Smooth muscle cell (in vitro differentiated cells): ENCODE data around the gene VPS37C. TPM values are rescaled to one million over a fixed set of nuclear protein-coding genes. Genes with fewer than 3 reads are reported as not detected.

Experiments
- DNase-seq: peaks from one replicate; lab custom pipeline; 2025; ENCODE audit not compliant: unreplicated experiment; lab: John Stamatoyannopoulos, UW
- H2AFZ ChIP-seq: fragments of 200-600 bp; sonication (generic); 2 replicates; pipeline ENCODE4 v1.6.0; 2016; ENCODE audit warnings: antibody characterized with exemption, low read depth, mild to moderate bottlenecking
- H3F3A ChIP-seq: fragments of 200-600 bp; sonication (generic); 2 replicates; pipeline ENCODE4 v1.6.0; 2017; ENCODE audit warnings: antibody characterized with exemption, low read depth
- H3K27ac ChIP-seq: fragments of 200-600 bp; sonication (generic); 2 replicates; pipeline ENCODE4 v1.5.1; 2016; ENCODE audit warnings: low read depth, mild to moderate bottlenecking
- H3K27me3 ChIP-seq: fragments of 200-600 bp; sonication (generic); 2 replicates; pipeline ENCODE4 v1.6.1; 2016; ENCODE audit warnings: low read depth, mild to moderate bottlenecking
- H3K36me3 ChIP-seq: fragments of 200-600 bp; sonication (generic); 2 replicates; pipeline ENCODE4 v1.5.1; 2016; ENCODE audit warnings: low read depth
- H3K4me1 ChIP-seq: fragments of 200-600 bp; sonication (generic); 2 replicates; pipeline ENCODE4 v1.5.1; 2016; ENCODE audit warnings: low read depth
- H3K4me2 ChIP-seq: fragments of 200-600 bp; sonication (generic); 2 replicates; pipeline ENCODE4 v1.6.0; 2016; ENCODE audit warnings: mild to moderate bottlenecking
- H3K4me3 ChIP-seq: fragments of 200-600 bp; sonication (generic); 2 replicates; pipeline ENCODE4 v1.5.1; 2016; ENCODE audit warnings: mild to moderate bottlenecking
- H3K79me2 ChIP-seq: fragments of 200-600 bp; sonication (generic); 2 replicates; pipeline ENCODE4 v1.6.0; 2016; ENCODE audit warnings: low read depth, mild to moderate bottlenecking
- H3K9ac ChIP-seq: fragments of 200-600 bp; sonication (generic); 2 replicates; pipeline ENCODE4 v1.6.0; 2016; ENCODE audit warnings: low read depth
- H3K9me3 ChIP-seq: fragments of 200-600 bp; sonication (generic); replicated peaks from 2 replicates; pipeline ENCODE4 v1.5.1; 2016; ENCODE audit warnings: low read depth
- H4K20me1 ChIP-seq: fragments of 200-600 bp; sonication (generic); 2 replicates; pipeline ENCODE4 v1.6.0; 2016; ENCODE audit warnings: low read depth
- WGBS: methylation state at CpG from one replicate; pipeline ENCODE4 v1.1.7; 2016; ENCODE audit warnings: low lambda C conversion rate; 5-methylcytosine and 5-hydroxymethylcytosine counted together
- polyA plus RNA-seq: library from polyadenylated mRNA; unstranded; fragments of >200 nt; fragmentation: Nextera tagmentation; extraction: Ambion mirVana; gene quantifications from 2 replicates; pipeline ENCODE4 v1.2.1, GENCODE V29; 2016
- total RNA-seq: library from RNA; depleted of rRNA; stranded (reverse); fragments of >200 nt; gene quantifications from 2 replicates; pipeline ENCODE4 v1.2.3, GENCODE V29; 2014
- TF ChIP-seq, protein P1 (sequence below): fragments of 200-600 bp; sonication (generic); IDR thresholded peaks from 2 replicates; pipeline ENCODE4 v1.5.1; 2017; ENCODE audit warnings: borderline replicate concordance, mild to moderate bottlenecking, antibody characterized with exemption; ENCODE audit not compliant: insufficient read depth, poor library complexity, severe bottlenecking

Gene VPS37C
- total and polyA plus RNA-seq, 2 experiments from 2014 or later = 8.8 to 15.4 TPM

DNA sequence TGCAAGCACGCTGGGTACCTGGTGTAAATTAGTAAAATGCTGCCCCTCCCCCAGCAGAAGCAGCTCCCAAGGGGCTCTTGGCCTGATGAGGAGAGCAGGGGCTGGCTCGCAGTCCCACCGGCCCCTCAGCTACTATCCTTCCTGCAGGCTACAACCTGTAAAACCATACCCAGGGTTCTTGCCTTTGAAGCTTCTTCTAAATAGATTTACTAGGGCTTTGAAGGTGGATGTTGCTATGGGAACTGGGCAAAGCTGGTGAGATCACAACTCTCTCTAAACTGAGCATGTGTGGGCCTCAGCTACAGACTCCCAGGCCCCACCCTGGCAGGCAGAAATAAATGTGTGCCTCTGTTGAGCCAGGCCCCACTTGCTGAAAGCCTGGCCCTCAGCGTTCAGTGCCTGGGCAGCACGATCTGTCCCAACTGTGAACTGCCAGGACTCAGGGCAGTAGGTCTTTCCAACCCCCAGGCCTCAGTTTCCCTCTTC is 40.5 kb downstream of the VPS37C start:
- no peak overlapping the region for H3K4me2 ChIP-seq
- H3K79me2 ChIP-seq = no peaks in the 10 kb centered on the region
- no peaks in the 10 kb centered on the region for H4K20me1 ChIP-seq
- H3K27ac ChIP-seq = no peak overlapping the region
- TF ChIP-seq, protein P1, sequence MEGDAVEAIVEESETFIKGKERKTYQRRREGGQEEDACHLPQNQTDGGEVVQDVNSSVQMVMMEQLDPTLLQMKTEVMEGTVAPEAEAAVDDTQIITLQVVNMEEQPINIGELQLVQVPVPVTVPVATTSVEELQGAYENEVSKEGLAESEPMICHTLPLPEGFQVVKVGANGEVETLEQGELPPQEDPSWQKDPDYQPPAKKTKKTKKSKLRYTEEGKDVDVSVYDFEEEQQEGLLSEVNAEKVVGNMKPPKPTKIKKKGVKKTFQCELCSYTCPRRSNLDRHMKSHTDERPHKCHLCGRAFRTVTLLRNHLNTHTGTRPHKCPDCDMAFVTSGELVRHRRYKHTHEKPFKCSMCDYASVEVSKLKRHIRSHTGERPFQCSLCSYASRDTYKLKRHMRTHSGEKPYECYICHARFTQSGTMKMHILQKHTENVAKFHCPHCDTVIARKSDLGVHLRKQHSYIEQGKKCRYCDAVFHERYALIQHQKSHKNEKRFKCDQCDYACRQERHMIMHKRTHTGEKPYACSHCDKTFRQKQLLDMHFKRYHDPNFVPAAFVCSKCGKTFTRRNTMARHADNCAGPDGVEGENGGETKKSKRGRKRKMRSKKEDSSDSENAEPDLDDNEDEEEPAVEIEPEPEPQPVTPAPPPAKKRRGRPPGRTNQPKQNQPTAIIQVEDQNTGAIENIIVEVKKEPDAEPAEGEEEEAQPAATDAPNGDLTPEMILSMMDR = no peak
- H3K9ac ChIP-seq = no peak overlapping the region
- no peak for DNase-seq
- H2AFZ ChIP-seq = no peak overlapping the region
- WGBS = 62% methylated on average over 5 of the region's 5 CpGs
- H3K4me3 ChIP-seq = no peak overlapping the region
- H3K4me1 ChIP-seq = peaks cover 6% of the 10 kb centered on the region
- H3F3A ChIP-seq = no peaks in the 10 kb centered on the region
- H3K27me3 ChIP-seq = no peaks in the 10 kb centered on the region
- no peaks in the 10 kb centered on the region for H3K36me3 ChIP-seq
- no peaks in the 10 kb centered on the region for H3K9me3 ChIP-seq

DNA sequence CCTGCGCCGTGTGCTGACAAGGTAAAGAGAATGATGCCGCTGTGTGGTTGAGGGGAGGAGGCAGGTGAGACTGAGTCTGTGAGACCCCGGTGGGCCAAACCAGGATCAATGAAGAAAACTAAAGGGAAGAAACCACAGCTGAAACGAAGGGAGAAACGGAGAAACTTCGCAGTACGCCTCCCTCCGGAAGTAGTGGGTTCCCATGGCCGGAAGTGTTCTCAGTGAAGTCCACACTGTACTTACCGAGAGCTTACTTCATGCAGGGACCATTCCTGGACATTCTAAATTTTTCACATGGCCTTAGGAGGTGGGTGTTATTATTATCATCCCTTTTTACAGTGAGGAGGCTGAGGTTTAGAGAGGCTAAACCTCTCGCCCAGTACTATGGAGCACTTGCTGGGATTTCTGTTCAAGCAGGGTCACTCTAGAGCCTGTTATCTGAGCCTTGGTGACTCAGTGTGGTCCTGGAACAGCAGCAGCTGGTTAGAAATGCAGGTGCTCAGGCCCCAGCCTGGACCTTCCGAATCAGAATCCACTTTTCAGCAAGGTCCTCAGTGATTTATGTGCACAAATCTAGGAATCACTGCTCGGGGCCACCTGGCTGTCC is 41.0 kb downstream of the VPS37C start:
- Histone ChIP-seq H3K9ac (no peak overlapping the region), H3F3A (no peaks in the 10 kb centered on the region), H3K9me3 (no peaks in the 10 kb centered on the region), H3K79me2 (no peaks in the 10 kb centered on the region), H3K4me3 (no peak overlapping the region), H3K4me1 (peaks cover 6% of the 10 kb centered on the region), H4K20me1 (no peaks in the 10 kb centered on the region), H3K27me3 (no peaks in the 10 kb centered on the region), H2AFZ (no peak overlapping the region), H3K36me3 (no peaks in the 10 kb centered on the region), H3K27ac (no peak overlapping the region), H3K4me2 (no peak overlapping the region)
- TF ChIP-seq, protein P1 = no peak
- 84% methylated on average over 14 of the region's 14 CpGs for WGBS
- DNase-seq = no peak

DNA sequence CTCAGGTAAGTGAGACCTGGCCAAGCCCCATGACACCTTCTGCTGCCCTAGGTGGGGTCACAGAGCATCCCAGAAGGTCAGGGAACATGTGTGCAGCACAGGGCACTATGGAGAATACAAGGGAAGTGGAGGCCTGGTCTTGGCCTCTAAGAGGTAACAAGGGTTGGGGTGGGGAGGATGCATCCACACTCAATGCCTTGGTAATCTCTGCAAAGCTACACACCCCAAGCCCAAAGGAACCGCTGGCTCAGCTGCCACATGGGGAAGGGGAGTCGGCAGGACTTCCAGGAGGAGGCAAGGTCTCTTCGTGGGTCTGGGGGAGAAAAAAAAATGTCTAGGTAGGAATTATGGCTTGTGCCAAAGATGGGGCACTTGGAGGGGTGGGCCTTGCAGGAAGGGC is 41.7 kb downstream of the VPS37C start:
- TF ChIP-seq, protein P1 = no peak
- no peak for DNase-seq
- Histone ChIP-seq H3K4me1 (peaks cover 6% of the 10 kb centered on the region), H3K27me3 (no peaks in the 10 kb centered on the region), H3F3A (no peaks in the 10 kb centered on the region), H3K4me3 (no peak overlapping the region), H3K9me3 (no peaks in the 10 kb centered on the region), H3K4me2 (no peak overlapping the region), H3K27ac (no peak overlapping the region), H2AFZ (no peak overlapping the region), H3K36me3 (no peaks in the 10 kb centered on the region), H3K9ac (no peak overlapping the region), H4K20me1 (no peaks in the 10 kb centered on the region), H3K79me2 (no peaks in the 10 kb centered on the region)
- 90% methylated on average over 3 of the region's 3 CpGs for WGBS

DNA sequence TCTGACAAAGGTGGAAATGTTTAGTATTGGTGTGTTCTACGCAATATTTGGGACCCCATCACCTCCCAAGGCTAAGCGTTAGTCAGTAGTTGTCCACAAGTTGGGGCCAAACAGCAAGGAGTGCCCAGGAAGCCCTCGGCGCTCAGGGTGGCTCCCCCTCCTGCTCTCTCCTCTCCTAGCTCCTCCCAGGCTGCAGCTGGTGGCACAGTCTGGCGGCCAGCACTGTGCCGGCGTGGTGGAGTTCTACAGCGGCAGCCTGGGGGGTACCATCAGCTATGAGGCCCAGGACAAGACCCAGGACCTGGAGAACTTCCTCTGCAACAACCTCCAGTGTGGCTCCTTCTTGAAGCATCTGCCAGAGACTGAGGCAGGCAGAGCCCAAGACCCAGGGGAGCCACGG is 42.2 kb downstream of the VPS37C start:
- Histone ChIP-seq H3K4me3 (no peak overlapping the region), H3K27ac (no peak overlapping the region), H3K4me2 (no peak overlapping the region), H4K20me1 (no peaks in the 10 kb centered on the region), H2AFZ (no peak overlapping the region), H3F3A (no peaks in the 10 kb centered on the region), H3K9me3 (no peaks in the 10 kb centered on the region), H3K9ac (no peak overlapping the region), H3K27me3 (no peaks in the 10 kb centered on the region), H3K4me1 (peaks cover 6% of the 10 kb centered on the region), H3K79me2 (no peaks in the 10 kb centered on the region), H3K36me3 (no peaks in the 10 kb centered on the region)
- TF ChIP-seq, protein P1 = no peak
- DNase-seq = no peak
- 84% methylated on average over 9 of the region's 9 CpGs for WGBS
